K562 (cell line): ENCODE data around the gene EYA4. TPM values are rescaled to one million over a fixed set of nuclear protein-coding genes. Genes with fewer than 3 reads are reported as not detected.

ENCODE experiments used
- ATAC-seq: fragments of 200-7000 bp; cut with Tn5 transposase; 3 replicates; pipeline ENCODE4 v1.9.1; 2020; ENCODE audit warnings: moderate library complexity
- BruUV-seq: library from RNA; stranded (reverse); fragments of 400-500 nt; replicated peaks from 2 replicates; lab custom pipeline; 2021; lab: Mats Ljungman, UMichigan
- CTCF ChIA-PET: fragments of 300-600 bp; formaldehyde crosslinking; extraction: SDS; loops from one replicate; lab custom pipeline; 2021; ENCODE audit warnings: low intra/inter-chr PET ratio; lab: Yijun Ruan, JAX
- POLR2A ChIA-PET: fragments of 300-600, 350-650 bp; sonication (Branson Sonifier 250); formaldehyde crosslinking; extraction: SDS; loops from one replicate; lab custom pipeline; 2021; ENCODE audit warnings: antibody characterized with exemption, inconsistent platforms; lab: Yijun Ruan, JAX
- DNase-seq, 4 experiments: peaks; one replicate each; pipeline versions ENCODE4 v3.0.0 to v3.0.0-alpha.2; 2011 to 2018; ENCODE audit warnings: low spot score in 3 of 4, mixed read lengths in 3 of 4; ENCODE audit errors: extremely low read depth in 1 of 4
- FAIRE-seq: peaks from 2 replicates; lab custom pipeline; 2011; peaks lifted over from hg19 to GRCh38; lab: Jason Lieb, UNC
- H2AFZ ChIP-seq: 2 replicates; pipeline ENCODE4 v1.6.0; 2011; ENCODE audit warnings: low read depth, low read length, control low read depth, inconsistent platforms
- H3K27ac ChIP-seq: fragments of 200-600 bp; 3 replicates; pipeline ENCODE4 v1.8.0; 2011; ENCODE audit warnings: low read depth, mild to moderate bottlenecking, control low read depth, inconsistent platforms, low read length, moderate library complexity, mixed read lengths; ENCODE audit errors: extremely low read depth
- H3K27me3 ChIP-seq, 2 experiments: fragments of 300-600 bp in 1 of 2; 2 replicates in 1 of 2; 3 replicates in 1 of 2; pipeline versions ENCODE4 v1.6.0 to v1.8.0; 2011; ENCODE audit warnings: inconsistent platforms in 2 of 2, low read length in 2 of 2, mild to moderate bottlenecking in 1 of 2, mixed read lengths in 1 of 2, moderate library complexity in 1 of 2; ENCODE audit not compliant: control insufficient read depth in 2 of 2, insufficient read depth in 2 of 2
- H3K36me3 ChIP-seq: fragments of 300-600 bp; 3 replicates; pipeline ENCODE4 v1.8.0; 2011; ENCODE audit warnings: mild to moderate bottlenecking, low read length, inconsistent platforms; ENCODE audit not compliant: control insufficient read depth, insufficient read depth
- H3K4me1 ChIP-seq, 2 experiments: fragments of 200-600 bp in 1 of 2; replicated peaks in 1 of 2; 2 replicates in 1 of 2; 3 replicates in 1 of 2; pipeline versions ENCODE4 v1.5.1 to v1.8.0; 2011; ENCODE audit warnings: inconsistent platforms in 2 of 2, low read length in 2 of 2, mild to moderate bottlenecking in 1 of 2, mixed read lengths in 1 of 2, moderate library complexity in 1 of 2; ENCODE audit not compliant: control insufficient read depth in 2 of 2, insufficient read depth in 2 of 2
- H3K4me2 ChIP-seq: 2 replicates; pipeline ENCODE4 v1.6.1; 2011; ENCODE audit warnings: low read length, control low read depth, inconsistent platforms, mixed read lengths; ENCODE audit not compliant: insufficient read depth
- H3K4me3 ChIP-seq: fragments of 200-600 bp; sonication (generic), shearing (Covaris generic); 2 replicates; pipeline ENCODE4 v1.5.1; 2016; ENCODE audit warnings: control low read depth, inconsistent platforms
- H3K79me2 ChIP-seq: fragments of 200-600 bp; 3 replicates; pipeline ENCODE4 v1.8.0; 2011; ENCODE audit warnings: low read length, inconsistent platforms; ENCODE audit not compliant: control insufficient read depth, insufficient read depth
- H3K9ac ChIP-seq, 2 experiments: 2 replicates each; pipeline versions ENCODE4 v1.6.0 to v1.6.1; 2011; ENCODE audit warnings: low read depth in 2 of 2, low read length in 2 of 2, control low read depth in 1 of 2, inconsistent platforms in 1 of 2, mild to moderate bottlenecking in 1 of 2, mixed read lengths in 1 of 2; ENCODE audit not compliant: insufficient read depth in 1 of 2
- H3K9me1 ChIP-seq: one replicate; pipeline ENCODE4 v1.6.0; 2011; ENCODE audit warnings: inconsistent platforms, mild to moderate bottlenecking, low read length, moderate library complexity; ENCODE audit not compliant: control insufficient read depth, insufficient read depth
- H3K9me3 ChIP-seq: replicated peaks from 2 replicates; pipeline ENCODE4 v1.5.1; 2011; ENCODE audit warnings: low read depth, low read length, inconsistent platforms; ENCODE audit not compliant: control insufficient read depth, insufficient read depth
- H4K20me1 ChIP-seq: replicated peaks from 2 replicates; pipeline ENCODE4 v1.6.1; 2011; ENCODE audit warnings: low read length, inconsistent platforms, mixed read lengths; ENCODE audit not compliant: control insufficient read depth, insufficient read depth
- ELF4 ChIP-seq: fragments of 450-650 bp; formaldehyde crosslinking; IDR thresholded peaks from 2 replicates; pipeline ENCODE4 v1.4.0; 2022; ENCODE audit warnings: missing genetic modification characterization
- FOXM1 ChIP-seq, 2 experiments: fragments of 450-650 bp in 1 of 2; sonication (generic) in 1 of 2; formaldehyde crosslinking in 1 of 2; IDR thresholded peaks; 2 replicates each; pipeline versions ENCODE4 v1.6.1 to v1.9.0; 2017 to 2022; ENCODE audit warnings: low read depth in 2 of 2, mild to moderate bottlenecking in 2 of 2, missing genetic modification reagents in 1 of 2, moderate library complexity in 1 of 2
- MED1 ChIP-seq: sonication (generic); formaldehyde crosslinking; IDR thresholded peaks from 2 replicates; pipeline ENCODE4 v1.8.1; 2023; ENCODE audit warnings: missing genetic modification reagents, borderline replicate concordance
- NFIC ChIP-seq: fragments of 450-650 bp; IDR thresholded peaks from 2 replicates; pipeline ENCODE4 v1.6.1; 2017; ENCODE audit warnings: mild to moderate bottlenecking, inconsistent platforms
- PHF21A ChIP-seq: fragments of 450-650 bp; IDR thresholded peaks from 2 replicates; pipeline ENCODE4 v1.6.1; 2017; ENCODE audit warnings: low read depth, borderline replicate concordance
- SAP30 ChIP-seq: fragments of 200-600 bp; sonication (generic); IDR thresholded peaks from 2 replicates; pipeline ENCODE4 v1.6.1; 2012; ENCODE audit warnings: borderline replicate concordance, low read depth, mild to moderate bottlenecking, moderate library complexity, low read length, control low read depth, inconsistent platforms; ENCODE audit not compliant: insufficient read depth, poor library complexity, severe bottlenecking
- SIX5 ChIP-seq, 2 experiments: IDR thresholded peaks; 2 replicates each; pipeline ENCODE4 v1.6.1; 2011; ENCODE audit warnings: low read length in 2 of 2, borderline replicate concordance in 1 of 2, low read depth in 1 of 2, mild to moderate bottlenecking in 1 of 2, moderate library complexity in 1 of 2; ENCODE audit not compliant: insufficient read depth in 1 of 2
- SMARCA4 ChIP-seq: fragments of 450-650 bp; IDR thresholded peaks from 2 replicates; pipeline ENCODE4 v1.6.1; 2016
- TGIF2 ChIP-seq: sonication (generic); formaldehyde crosslinking; IDR thresholded peaks from 2 replicates; pipeline ENCODE4 v1.8.1; 2022; ENCODE audit warnings: mild to moderate bottlenecking, missing genetic modification reagents, moderate library complexity
- TSC22D4 ChIP-seq: fragments of 450-650 bp; IDR thresholded peaks from 2 replicates; pipeline ENCODE4 v1.6.1; 2016; ENCODE audit warnings: missing genetic modification characterization, missing biosample characterization, control low read depth
- ZBTB1 ChIP-seq: sonication (generic); formaldehyde crosslinking; IDR thresholded peaks from 2 replicates; pipeline ENCODE4 v1.8.1; 2023; ENCODE audit warnings: missing genetic modification reagents, low read depth, mild to moderate bottlenecking, borderline replicate concordance
- ZBTB7A ChIP-seq: IDR thresholded peaks from 2 replicates; pipeline ENCODE4 v1.6.1; 2011; ENCODE audit warnings: low read depth, mild to moderate bottlenecking, low read length, moderate library complexity, borderline replicate concordance; ENCODE audit not compliant: control insufficient read depth
- ZEB2 ChIP-seq: fragments of 450-650 bp; IDR thresholded peaks from 2 replicates; pipeline ENCODE4 v1.6.1; 2016
- ZNF76 ChIP-seq: fragments of 250-450 bp; sonication (Bioruptor Pico); IDR thresholded peaks from 2 replicates; pipeline ENCODE4 v1.4.0; 2020; ENCODE audit warnings: mild to moderate bottlenecking, moderate library complexity, borderline replicate concordance
- WGBS: fragments of 100-300 bp; shearing (Covaris generic); methylation state at CpG from one replicate; pipeline ENCODE4 v1.1.6; 2016; ENCODE audit warnings: low coverage, mixed read lengths; ENCODE audit not compliant: insufficient coverage; ENCODE audit errors: missing lambda C conversion rate; 5-methylcytosine and 5-hydroxymethylcytosine counted together
- in situ Hi-C: fragments of 300-500 bp; cut with MboI; formaldehyde crosslinking; loops from 4 replicates; pipeline ENCODE4 v1.15.0; 2018; ENCODE audit warnings: inconsistent platforms, mixed read lengths
- intact Hi-C: fragments of 100-400 bp; cut with micrococcal nuclease; formaldehyde crosslinking; loops from 2 replicates; pipeline ENCODE4 v1.14.2; 2022
- polyA plus RNA-seq, 8 experiments: library from polyadenylated mRNA; depleted of rRNA in 4 of 8; stranded (reverse) in 5 of 8; unstranded in 3 of 8; fragments of >200 nt; fragmentation: Nextera tagmentation in 2 of 8; fragmentation: Illumina TruSeq in 1 of 8; extraction: Ambion mirVana in 2 of 8; extraction: Trizol in 1 of 8; gene quantifications; 2 replicates each; pipeline versions ENCODE4 v1.2.1 to v1.2.3, GENCODE V29; 2011 to 2014; ENCODE audit warnings: inconsistent platforms in 1 of 8, missing spikeins in 1 of 8
- total RNA-seq, 7 experiments: library from RNA; depleted of rRNA in 6 of 7; stranded (reverse); fragments of >200 nt in 6 of 7; fragmentation: Illumina TruSeq in 2 of 7; extraction: Trizol in 2 of 7; gene quantifications; 2 replicates each; pipeline versions ENCODE4 v1.2.1 to v1.2.3, GENCODE V29; 2011 to 2021; ENCODE audit warnings: low replicate concordance in 1 of 7
- TF ChIP-seq, protein P1 (sequence below), 2 experiments: fragments of 250-450 bp in 1 of 2; fragments of 450-650 bp in 1 of 2; sonication (Bioruptor Pico) in 1 of 2; IDR thresholded peaks; 2 replicates each; pipeline versions ENCODE4 v1.6.1 to v1.8.0; 2016 to 2021; ENCODE audit warnings: mild to moderate bottlenecking in 2 of 2, moderate library complexity in 2 of 2, missing compliant biosample characterization in 1 of 2, missing genetic modification characterization in 1 of 2
- TF ChIP-seq, protein P2 (sequence below): sonication (generic); formaldehyde crosslinking; IDR thresholded peaks from 2 replicates; pipeline ENCODE4 v1.8.1; 2022; ENCODE audit warnings: missing genetic modification reagents

Gene EYA4
- total and polyA plus RNA-seq, 9 of the 15 experiments (the other 6 are each of a cell fraction or from before 2014, with no cell fraction given), result 0.03 to 0.04 TPM; not detected in 7

DNA sequence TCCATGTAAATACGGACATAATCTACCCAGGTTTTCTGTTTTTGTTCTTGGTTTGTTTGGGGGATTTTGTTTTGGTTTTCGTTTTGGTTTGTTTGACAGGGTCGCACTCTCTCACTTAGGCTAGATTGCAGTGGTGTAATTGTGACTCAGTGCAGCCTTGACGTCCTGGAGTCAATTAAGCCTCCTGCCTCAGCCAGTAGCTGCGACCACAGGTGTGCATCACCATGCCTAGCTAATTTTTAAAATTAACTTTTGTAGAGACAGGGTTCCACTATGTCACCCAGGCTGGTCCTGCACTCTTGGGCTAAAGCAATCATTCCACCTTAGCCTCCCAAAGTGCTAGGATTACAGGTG lies 37.8 kb upstream of the EYA4 start:
- in situ Hi-C loops, result no loop called here
- Histone ChIP-seq H3K36me3 (no peaks in the 10 kb centered on the region), H3K4me3 (no peak overlapping the region)
- DNase-seq, result no peak
- TF ChIP-seq ELF4 (CRISPR knock-in tag), result no peak
- TF ChIP-seq, all 486 proteins: peak for 0
- H3K4me1 ChIP-seq, result no peaks in the 10 kb centered on the region
- no peak overlapping the region for H3K9ac ChIP-seq
- intact Hi-C loops, result no loop called here
- no peaks in the 10 kb centered on the region for H3K9me1 ChIP-seq
- no peak overlapping the region for H2AFZ ChIP-seq
- no peaks in the 10 kb centered on the region for H3K9me3 ChIP-seq
- no peak overlapping the region for H3K4me2 ChIP-seq
- POLR2A ChIA-PET, result no interaction called here
- no peak overlapping the region for H3K27ac ChIP-seq
- H3K79me2 ChIP-seq, result no peaks in the 10 kb centered on the region
- BruUV-seq, result no TSS peak
- H4K20me1 ChIP-seq, result no peaks in the 10 kb centered on the region
- ATAC-seq (no peak), FAIRE-seq (no peak)
- CTCF ChIA-PET, result no interaction called here
- H3K27me3 ChIP-seq, result no peaks in the 10 kb centered on the region
- 0% methylated on average over 5 of the region's 5 CpGs for WGBS

DNA sequence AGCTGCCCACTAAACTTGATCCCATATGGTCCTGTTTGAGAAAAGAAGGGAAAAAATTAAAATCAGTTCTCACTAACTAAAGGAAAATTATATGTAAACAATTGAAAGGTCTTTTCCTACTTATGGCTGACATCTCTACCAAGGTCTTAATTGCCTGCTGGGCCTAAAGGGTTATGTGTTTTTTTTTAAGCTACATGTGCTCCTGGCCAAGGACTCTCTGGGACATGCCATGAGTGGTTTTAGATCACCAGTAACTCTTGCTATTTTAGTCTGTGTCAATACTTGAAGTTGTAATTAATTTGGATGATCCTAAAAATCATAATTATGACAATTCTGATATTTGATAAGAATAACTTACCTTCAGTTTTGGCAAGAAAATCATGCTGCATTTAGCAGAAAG lies 35.9 kb upstream of the EYA4 start:
- H3K36me3 ChIP-seq, result no peaks in the 10 kb centered on the region
- no peak overlapping the region for H3K27ac ChIP-seq
- H4K20me1 ChIP-seq, result no peaks in the 10 kb centered on the region
- H3K79me2 ChIP-seq, result no peaks in the 10 kb centered on the region
- intact Hi-C loops, result no loop called here
- in situ Hi-C loops, result no loop called here
- H3K9me3 ChIP-seq, result no peaks in the 10 kb centered on the region
- no peak overlapping the region for H3K4me2 ChIP-seq
- H3K9me1 ChIP-seq, result no peaks in the 10 kb centered on the region
- no peaks in the 10 kb centered on the region for H3K27me3 ChIP-seq
- ATAC-seq, result no peak
- BruUV-seq, result no TSS peak
- H3K4me1 ChIP-seq, result no peaks in the 10 kb centered on the region
- no peak for FAIRE-seq
- H3K4me3 ChIP-seq, result no peak overlapping the region
- ChIA-PET POLR2A (no interaction called here), CTCF (no interaction called here)
- no peak overlapping the region for H2AFZ ChIP-seq
- no peak for DNase-seq
- H3K9ac ChIP-seq, result no peak overlapping the region
- TF ChIP-seq ZNF76 (CRISPR knock-in tag), result no peak
- TF ChIP-seq FOXM1 (IDR thresholded peaks at IDR 0.05; ENCODE audit: low read depth), result no peak
- no peak for TF ChIP-seq FOXM1 (CRISPR knock-in tag; IDR thresholded peaks at IDR 0.05; ENCODE audit: low read depth)
- TF ChIP-seq NFIC, result no peak
- TF ChIP-seq TGIF2 (CRISPR knock-in tag), result no peak
- no peak for TF ChIP-seq SAP30
- no peak for TF ChIP-seq ZBTB1 (CRISPR knock-in tag)
- no peak for TF ChIP-seq SIX5 (IDR thresholded peaks at IDR 0.05; ENCODE audit: borderline replicate concordance in 1 of 2, insufficient read depth in 1 of 2, low read depth in 1 of 2, low read length in 2 of 2)
- no peak for TF ChIP-seq ZEB2
- no peak for TF ChIP-seq TSC22D4
- TF ChIP-seq, protein P1, sequence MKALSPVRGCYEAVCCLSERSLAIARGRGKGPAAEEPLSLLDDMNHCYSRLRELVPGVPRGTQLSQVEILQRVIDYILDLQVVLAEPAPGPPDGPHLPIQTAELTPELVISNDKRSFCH (CRISPR knock-in tag; IDR thresholded peaks at IDR 0.05), result no peak
- TF ChIP-seq, protein P1 (tag; IDR thresholded peaks at IDR 0.05), result no peak
- TF ChIP-seq PHF21A, result no peak
- TF ChIP-seq, protein P2, sequence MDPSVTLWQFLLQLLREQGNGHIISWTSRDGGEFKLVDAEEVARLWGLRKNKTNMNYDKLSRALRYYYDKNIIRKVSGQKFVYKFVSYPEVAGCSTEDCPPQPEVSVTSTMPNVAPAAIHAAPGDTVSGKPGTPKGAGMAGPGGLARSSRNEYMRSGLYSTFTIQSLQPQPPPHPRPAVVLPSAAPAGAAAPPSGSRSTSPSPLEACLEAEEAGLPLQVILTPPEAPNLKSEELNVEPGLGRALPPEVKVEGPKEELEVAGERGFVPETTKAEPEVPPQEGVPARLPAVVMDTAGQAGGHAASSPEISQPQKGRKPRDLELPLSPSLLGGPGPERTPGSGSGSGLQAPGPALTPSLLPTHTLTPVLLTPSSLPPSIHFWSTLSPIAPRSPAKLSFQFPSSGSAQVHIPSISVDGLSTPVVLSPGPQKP (CRISPR knock-in tag), result no peak
- no peak for TF ChIP-seq ZBTB7A
- no peak for TF ChIP-seq SMARCA4
- no peak for TF ChIP-seq MED1
